ENCODE results near the gene TACR1. TPM values are rescaled to one million over a fixed set of nuclear protein-coding genes. Genes with fewer than 3 reads are reported as not detected.

Gene TACR1
- total RNA-seq, 2 donors from 2014 or later, result not detected

DNA sequence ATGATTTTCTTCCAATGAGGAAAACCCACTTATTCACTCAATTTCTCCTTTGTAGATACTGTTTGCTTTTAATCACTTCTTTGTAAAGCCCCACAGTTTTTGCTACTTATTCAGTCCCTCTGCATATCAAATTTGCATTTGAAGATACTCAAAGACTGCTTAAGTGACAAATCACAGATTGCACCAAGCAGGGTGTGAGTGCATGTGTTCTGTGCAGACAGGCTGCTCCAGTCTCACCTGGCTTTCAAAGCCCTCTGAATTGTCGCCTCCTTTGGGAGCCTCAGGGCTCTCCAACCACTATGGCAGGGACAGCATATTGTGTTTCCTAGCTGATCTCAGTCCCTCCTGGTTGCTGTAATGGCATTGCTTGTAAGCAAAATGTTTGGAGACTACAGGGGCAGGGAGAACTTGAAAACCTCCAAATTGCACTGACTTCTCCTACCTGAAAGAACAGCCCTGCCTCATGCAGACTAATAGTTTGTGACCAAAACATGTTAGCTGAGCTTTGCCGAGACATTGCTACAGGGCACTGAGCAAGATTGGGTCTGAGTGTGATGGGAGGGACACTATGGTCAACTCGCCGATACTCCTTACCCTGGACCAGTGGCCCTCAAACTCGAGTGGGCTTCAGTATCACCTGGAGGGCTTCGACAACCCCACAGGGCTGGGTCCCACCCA, 144.0 kb downstream of the TACR1 start:
- Mint-ChIP-seq H3K4me1 (ENCODE audit: low read depth in 2 of 2) (no peaks in the 10 kb centered on the region), H3K27me3 (peaks cover 11 to 14% of the 10 kb centered on the region in 2 donors), H3K27ac (no peak overlapping the region), H3K4me3 (no peak overlapping the region), H3K9me3 (no peaks in the 10 kb centered on the region), H3K36me3 (no peaks in the 10 kb centered on the region)
- ATAC-seq, result peak in 1 of 2 donors; percentile 43
- DNase-seq (ENCODE audit: low spot score), result no peak

DNA sequence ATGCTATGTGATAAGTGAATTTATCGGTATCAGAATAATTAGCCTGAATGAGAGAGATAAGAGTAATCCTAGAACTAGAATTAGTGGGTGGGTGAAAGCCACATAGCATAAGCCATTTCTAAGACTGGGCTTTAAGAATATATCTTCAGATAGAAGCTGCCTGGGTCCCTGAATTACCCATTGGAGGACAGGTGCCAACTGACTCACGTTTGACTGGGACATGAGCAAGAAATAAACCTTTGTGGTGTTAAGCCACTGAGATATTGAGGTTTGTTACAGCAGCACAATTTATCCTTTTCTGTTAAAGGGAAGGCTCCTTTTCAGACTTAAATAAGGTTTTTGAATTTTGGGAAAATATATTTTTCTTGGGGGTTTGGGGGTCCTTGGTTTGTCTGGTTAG, 145.0 kb downstream of the TACR1 start:
- DNase-seq (ENCODE audit: low spot score) (no peak), ATAC-seq (no peak)
- no peak overlapping the region for H3K27ac Mint-ChIP-seq
- H3K4me1 Mint-ChIP-seq (ENCODE audit: low read depth in 2 of 2), result no peaks in the 10 kb centered on the region
- H3K27me3 Mint-ChIP-seq, result peaks cover 7 to 8% of the 10 kb centered on the region in 2 donors
- H3K4me3 Mint-ChIP-seq, result no peak overlapping the region
- H3K9me3 Mint-ChIP-seq, result no peaks in the 10 kb centered on the region
- no peaks in the 10 kb centered on the region for H3K36me3 Mint-ChIP-seq

DNA sequence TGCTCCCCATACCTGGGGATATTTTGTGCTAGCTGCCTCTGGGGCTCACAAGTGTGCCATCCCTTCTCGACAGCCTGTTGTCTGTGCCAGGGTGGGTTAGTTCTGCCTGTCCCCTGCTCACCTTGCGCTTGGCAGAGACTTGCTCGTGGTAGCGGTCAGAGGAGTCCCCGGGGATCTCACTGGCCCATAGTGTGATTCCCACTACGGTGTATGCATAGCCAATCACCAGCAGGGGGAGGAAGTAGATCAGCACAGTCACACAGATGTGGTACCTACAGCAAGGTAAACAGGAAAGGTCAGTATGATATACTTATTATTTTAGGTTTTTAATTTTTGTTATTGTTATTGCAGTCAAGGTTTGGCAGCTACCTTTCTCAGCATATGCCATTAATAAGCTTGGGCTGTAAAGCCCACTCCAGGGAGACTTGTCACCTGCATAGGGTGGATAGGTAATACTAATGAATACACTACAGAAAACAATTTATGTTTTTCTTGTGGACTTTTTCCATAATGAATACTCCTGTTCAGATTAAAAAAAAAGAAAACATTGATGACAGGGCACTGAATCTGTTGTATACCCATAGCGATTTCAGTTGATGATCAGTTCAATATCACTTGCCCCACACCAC, 145.7 kb downstream of the TACR1 start:
- ATAC-seq (peak; percentile 32 to 53), DNase-seq (ENCODE audit: low spot score) (no peak)
- H3K9me3 Mint-ChIP-seq, result no peaks in the 10 kb centered on the region
- peaks cover under 1 to 6% of the 10 kb centered on the region in 2 donors for H3K27me3 Mint-ChIP-seq
- no peak overlapping the region for H3K4me3 Mint-ChIP-seq
- H3K27ac Mint-ChIP-seq, result no peak overlapping the region
- H3K36me3 Mint-ChIP-seq, result no peaks in the 10 kb centered on the region
- no peaks in the 10 kb centered on the region for H3K4me1 Mint-ChIP-seq (ENCODE audit: low read depth in 2 of 2)

DNA sequence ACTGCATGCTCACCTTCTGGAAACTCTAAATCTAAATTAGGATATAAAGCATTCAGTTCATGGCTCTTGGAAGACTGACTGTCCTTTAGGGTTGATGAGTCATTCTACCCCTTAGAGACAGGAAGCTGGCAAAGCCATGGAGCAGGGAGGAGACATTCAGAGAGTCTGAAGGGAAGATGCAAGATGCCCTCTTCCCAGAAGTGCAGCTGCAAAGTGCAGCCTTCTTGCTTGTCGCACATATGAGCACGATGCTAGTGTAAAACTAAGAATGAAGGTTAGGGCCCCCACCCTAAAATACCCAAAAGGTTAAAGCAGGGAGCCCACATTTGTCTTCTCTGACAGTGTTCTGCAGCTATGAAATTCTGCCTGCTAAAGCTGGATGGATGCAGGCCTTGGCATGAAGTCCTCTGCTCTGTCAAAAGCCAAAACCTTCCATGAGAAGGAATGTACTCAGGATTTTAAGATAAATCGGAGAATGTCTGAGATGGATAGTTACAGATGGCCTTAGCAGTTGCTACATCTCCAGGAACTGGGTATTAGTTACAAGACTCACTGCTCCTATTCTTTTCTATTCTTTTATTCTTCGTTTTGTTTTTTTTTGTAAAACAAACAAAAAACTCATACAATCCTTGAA, 151.2 kb downstream of the TACR1 start:
- Mint-ChIP-seq H3K27me3 (no peaks in the 10 kb centered on the region), H3K4me1 (ENCODE audit: low read depth in 2 of 2) (no peaks in the 10 kb centered on the region), H3K27ac (no peak overlapping the region), H3K4me3 (no peak overlapping the region), H3K36me3 (no peaks in the 10 kb centered on the region), H3K9me3 (no peaks in the 10 kb centered on the region)
- no peak for DNase-seq (ENCODE audit: low spot score)
- no peak for ATAC-seq

DNA sequence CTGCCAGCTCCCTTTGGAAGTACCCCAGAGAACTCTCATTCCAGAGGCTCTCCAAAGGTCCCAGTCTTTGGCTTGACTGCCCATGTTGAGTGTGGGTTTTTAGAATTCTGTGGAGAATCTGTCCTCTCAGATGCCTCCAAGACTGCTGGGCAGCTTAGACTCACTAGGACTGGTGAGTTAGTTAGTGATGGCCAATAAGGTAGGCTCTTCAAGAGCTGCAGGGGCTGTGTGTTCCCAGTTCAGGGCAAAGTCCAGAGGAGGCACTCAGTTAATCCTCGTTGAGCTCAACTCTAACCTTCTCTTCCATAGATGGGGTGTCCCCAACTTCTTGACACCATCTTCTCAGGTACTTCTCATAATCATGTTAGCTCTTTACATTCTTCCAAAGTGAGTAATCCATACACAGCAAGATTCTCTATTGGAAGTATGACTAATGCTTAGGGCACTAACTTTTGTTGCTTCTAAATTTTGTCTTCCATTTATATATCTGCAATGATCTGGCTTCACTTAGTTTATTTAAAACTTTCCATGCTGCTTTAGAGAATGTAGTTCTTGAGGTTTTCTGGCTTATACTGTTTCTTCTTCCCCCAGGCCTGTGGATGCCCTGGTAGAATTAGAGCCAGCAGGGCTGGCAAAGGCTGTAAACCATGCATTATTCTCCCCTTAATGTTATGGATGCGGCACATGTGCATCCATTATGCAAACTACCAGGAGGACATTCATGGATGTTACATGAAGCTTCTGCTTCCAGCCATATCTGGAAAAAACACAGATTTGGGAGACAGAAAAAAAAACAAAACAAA, 151.9 kb downstream of the TACR1 start:
- no peaks in the 10 kb centered on the region for H3K36me3 Mint-ChIP-seq
- ATAC-seq (no peak), DNase-seq (ENCODE audit: low spot score) (no peak)
- H3K27me3 Mint-ChIP-seq, result no peaks in the 10 kb centered on the region
- no peaks in the 10 kb centered on the region for H3K9me3 Mint-ChIP-seq
- no peaks in the 10 kb centered on the region for H3K4me1 Mint-ChIP-seq (ENCODE audit: low read depth in 2 of 2)
- no peak overlapping the region for H3K4me3 Mint-ChIP-seq
- no peak overlapping the region for H3K27ac Mint-ChIP-seq

DNA sequence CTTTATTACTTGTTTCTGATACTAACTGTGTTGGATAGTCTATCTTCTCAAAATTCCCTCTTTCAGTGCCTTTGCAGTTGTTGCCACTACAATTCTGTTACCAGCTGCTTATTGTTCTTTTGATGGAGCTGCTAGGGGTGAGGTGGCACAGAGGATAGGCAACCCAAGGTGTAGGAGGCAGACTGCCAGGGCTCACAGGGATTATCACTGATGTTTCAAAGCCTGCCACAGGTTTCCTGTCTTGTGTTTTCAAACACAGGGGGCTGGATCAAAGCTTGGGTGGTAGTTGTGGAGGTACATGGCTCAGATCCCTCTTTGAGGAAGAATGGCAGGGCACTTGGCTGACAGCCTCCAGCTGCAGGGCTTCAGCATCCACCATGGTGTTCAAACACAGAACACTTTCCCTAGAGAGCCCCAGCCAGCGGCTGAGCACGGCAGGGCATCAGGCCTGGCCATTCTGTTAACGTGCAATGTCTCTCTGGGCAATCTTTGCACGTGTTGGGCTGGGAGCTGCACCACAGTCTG, 153.7 kb downstream of the TACR1 start:
- no peaks in the 10 kb centered on the region for H3K9me3 Mint-ChIP-seq
- no peaks in the 10 kb centered on the region for H3K36me3 Mint-ChIP-seq
- DNase-seq (ENCODE audit: low spot score), result no peak
- no peak overlapping the region for H3K27ac Mint-ChIP-seq
- no peak overlapping the region for H3K4me3 Mint-ChIP-seq
- no peaks in the 10 kb centered on the region for H3K27me3 Mint-ChIP-seq
- H3K4me1 Mint-ChIP-seq (ENCODE audit: low read depth in 2 of 2), result no peaks in the 10 kb centered on the region
- no peak for ATAC-seq

DNA sequence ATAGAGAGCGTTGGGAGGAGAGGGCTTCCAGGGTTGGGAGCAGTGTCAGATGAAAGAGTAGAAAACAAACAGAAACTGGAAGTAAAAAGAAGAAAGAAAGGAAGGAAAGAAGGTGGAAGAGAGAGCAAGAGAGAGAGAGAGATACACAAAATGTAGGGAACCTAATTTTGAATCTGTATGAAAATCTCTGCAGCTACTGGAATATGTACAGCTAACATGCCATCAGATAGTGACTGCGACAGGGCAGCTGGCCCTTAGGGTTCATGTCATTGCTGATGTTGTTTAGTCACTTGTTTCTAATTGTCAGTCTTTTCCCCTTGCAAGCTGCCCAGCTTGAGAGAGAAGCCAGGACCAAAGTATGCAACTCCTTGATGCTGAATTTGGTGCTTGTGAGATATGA, 155.0 kb downstream of the TACR1 start:
- H3K9me3 Mint-ChIP-seq, result no peaks in the 10 kb centered on the region
- no peak overlapping the region for H3K27ac Mint-ChIP-seq
- H3K36me3 Mint-ChIP-seq, result no peaks in the 10 kb centered on the region
- no peak overlapping the region for H3K4me3 Mint-ChIP-seq
- DNase-seq (ENCODE audit: low spot score), result no peak
- no peak for ATAC-seq
- H3K27me3 Mint-ChIP-seq, result no peaks in the 10 kb centered on the region
- H3K4me1 Mint-ChIP-seq (ENCODE audit: low read depth in 2 of 2), result no peaks in the 10 kb centered on the region

DNA sequence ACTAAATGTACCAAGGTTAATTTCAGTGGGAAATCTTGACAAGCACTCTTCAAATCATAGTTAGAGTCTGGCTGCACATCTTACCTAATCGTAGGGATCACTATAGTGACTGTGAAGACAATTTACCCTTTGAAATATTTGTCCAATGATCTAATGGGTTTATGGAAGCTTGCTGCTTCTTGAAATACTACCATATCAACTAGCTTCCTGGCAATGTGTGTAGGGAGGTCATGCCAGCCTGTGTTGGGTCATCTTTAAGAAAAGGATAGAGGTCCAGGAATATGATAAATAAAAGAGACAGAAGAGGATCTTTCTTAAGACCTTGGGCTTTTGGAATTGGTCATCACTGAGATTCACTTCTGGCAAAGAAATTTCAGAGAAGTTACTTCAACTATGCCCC, 156.5 kb downstream of the TACR1 start:
- no peaks in the 10 kb centered on the region for H3K9me3 Mint-ChIP-seq
- H3K4me3 Mint-ChIP-seq, result no peak overlapping the region

DNA sequence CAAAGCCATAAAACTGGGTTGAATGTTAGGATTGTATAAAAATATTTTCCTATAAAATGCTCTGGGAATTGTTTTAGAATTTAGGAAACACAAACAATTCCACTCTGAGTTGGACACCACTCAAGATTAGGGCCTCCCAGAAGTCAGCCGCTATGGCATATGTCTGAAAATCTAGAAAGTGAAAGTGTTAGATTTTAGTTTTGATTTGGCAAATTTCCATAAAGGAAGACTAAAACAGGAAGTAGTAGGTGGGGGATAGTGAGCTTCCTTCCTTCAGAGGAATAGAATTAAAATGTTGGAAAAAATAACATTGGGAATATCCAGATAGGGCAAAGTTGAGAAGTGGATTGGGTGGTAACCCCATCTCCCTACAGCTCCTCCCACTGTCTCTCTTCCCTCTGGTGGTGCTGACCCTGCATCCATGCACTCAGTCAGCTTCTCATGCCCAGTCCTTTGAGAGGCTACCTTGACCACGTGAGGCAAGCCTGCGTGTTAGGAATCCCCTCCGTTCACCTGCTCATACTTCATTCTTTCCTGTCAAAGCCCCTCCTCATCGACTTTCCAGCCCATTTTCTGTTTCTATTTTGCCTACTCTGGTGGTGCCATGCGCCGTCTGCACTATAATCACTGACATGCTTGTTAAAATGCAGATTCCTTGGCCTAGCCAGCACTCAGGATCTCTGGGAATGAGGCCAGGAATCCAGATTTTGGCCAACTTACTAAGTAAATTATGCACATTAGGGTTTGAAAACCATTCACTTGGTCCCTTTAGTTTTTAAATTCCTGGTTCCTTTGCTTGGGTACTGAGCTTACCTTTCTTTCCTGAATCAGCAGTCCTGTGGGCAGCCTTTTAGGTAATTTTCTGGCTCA, 157.4 kb downstream of the TACR1 start:
- DNase-seq (ENCODE audit: low spot score), result no peak
- H3K36me3 Mint-ChIP-seq, result no peaks in the 10 kb centered on the region
- no peaks in the 10 kb centered on the region for H3K27me3 Mint-ChIP-seq
- H3K4me1 Mint-ChIP-seq (ENCODE audit: low read depth in 2 of 2), result no peaks in the 10 kb centered on the region
- H3K27ac Mint-ChIP-seq, result no peak overlapping the region
- H3K9me3 Mint-ChIP-seq, result no peaks in the 10 kb centered on the region
- ATAC-seq, result no peak
- no peak overlapping the region for H3K4me3 Mint-ChIP-seq

More for the DNA sequence above, 156.5 kb downstream of the TACR1 start:
- no peaks in the 10 kb centered on the region for H3K27me3 Mint-ChIP-seq
- H3K36me3 Mint-ChIP-seq, result no peaks in the 10 kb centered on the region
- ATAC-seq (no peak), DNase-seq (ENCODE audit: low spot score) (no peak)
- no peaks in the 10 kb centered on the region for H3K4me1 Mint-ChIP-seq (ENCODE audit: low read depth in 2 of 2)
- H3K27ac Mint-ChIP-seq, result no peak overlapping the region

DNA sequence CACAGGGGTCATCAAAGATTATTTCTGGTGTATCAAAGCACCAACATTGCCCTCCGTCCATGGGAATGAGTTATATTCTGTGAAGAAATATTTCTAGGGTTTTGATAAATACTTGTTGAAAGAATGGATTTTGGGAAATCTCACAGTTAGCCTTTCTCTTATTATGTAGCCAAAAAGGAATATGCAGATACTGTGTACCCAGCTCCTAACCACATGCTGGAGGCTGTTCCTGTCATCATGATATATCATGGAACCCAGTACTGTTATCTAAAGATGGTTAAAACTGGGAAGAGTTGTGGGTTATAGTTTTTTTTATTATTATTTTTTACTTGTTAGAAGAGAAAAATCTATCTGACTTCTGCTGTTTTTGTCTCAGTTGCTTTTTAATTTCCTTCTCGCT, 158.1 kb downstream of the TACR1 start:
- ATAC-seq (no peak), DNase-seq (ENCODE audit: low spot score) (no peak)
- Mint-ChIP-seq H3K4me1 (ENCODE audit: low read depth in 2 of 2) (no peaks in the 10 kb centered on the region), H3K27me3 (no peaks in the 10 kb centered on the region), H3K27ac (no peak overlapping the region), H3K4me3 (no peak overlapping the region), H3K9me3 (no peaks in the 10 kb centered on the region), H3K36me3 (no peaks in the 10 kb centered on the region)

DNA sequence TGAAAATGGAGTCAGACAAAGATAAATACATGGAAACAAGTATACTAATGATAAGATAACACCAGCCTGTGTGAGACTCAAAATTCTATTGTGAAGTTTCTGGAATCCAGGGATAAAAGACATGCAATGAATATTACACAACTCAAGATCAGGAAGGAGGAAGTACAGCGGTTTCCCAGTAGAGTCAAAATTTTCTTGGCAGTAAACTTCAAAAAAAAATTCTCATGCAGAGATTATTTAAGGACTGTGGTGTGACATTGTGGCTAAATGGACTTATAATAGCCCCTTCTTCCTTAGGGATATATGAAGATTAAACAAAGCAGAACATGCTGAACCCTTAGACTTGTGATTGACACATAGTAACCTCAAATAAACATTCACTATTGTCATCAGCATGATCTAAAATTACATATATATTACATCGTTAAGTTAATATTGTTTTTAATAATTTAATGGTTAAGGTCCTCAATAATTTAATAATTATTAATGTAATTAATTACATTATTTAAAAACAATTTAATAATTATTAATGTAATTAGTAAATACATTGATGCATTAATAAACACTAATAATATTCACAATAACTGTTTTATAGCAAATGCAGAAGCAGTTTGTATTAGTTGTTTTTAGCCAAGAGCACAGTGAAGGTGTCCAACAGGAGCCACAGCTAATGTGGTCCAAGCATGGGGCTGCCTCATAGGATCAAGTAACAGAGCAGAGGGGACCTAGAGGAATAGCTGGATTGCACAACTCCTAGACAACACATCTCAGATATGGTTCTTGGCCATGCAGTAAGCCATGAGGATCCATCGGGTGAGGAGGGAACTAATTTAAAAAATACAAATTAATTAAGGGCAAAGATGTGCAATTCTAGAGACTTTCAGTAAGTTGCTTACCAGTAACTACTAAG, 163.6 kb downstream of the TACR1 start:
- H3K4me3 Mint-ChIP-seq, result no peak overlapping the region
- DNase-seq (ENCODE audit: low spot score) (no peak), ATAC-seq (no peak)
- H3K4me1 Mint-ChIP-seq (ENCODE audit: low read depth in 2 of 2), result peaks cover 7 to 10% of the 10 kb centered on the region in 2 donors
- H3K27me3 Mint-ChIP-seq, result no peaks in the 10 kb centered on the region
- H3K36me3 Mint-ChIP-seq, result no peaks in the 10 kb centered on the region
- no peaks in the 10 kb centered on the region for H3K9me3 Mint-ChIP-seq
- H3K27ac Mint-ChIP-seq, result no peak overlapping the region

DNA sequence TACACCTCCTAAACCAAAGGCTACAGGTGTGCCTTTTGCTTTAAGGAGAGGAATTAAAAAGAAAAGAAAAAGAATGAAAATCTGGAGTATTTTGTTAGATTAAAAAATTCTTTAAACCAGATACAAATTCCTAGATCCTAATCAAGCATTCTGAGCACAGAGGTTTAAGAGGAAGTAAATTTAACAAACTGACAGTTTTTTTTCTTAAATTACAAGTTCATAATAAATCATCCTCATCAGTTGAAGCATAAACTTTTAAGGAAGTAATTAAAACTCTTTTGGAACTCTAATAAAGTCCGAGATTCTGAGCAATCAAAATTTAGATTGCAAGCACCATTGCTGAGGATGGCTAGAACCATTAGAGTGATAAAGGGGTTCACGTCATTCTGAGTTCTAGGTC, 165.8 kb downstream of the TACR1 start:
- H3K27me3 Mint-ChIP-seq, result no peaks in the 10 kb centered on the region
- no peak overlapping the region for H3K4me3 Mint-ChIP-seq
- H3K9me3 Mint-ChIP-seq, result no peaks in the 10 kb centered on the region
- ATAC-seq (no peak), DNase-seq (ENCODE audit: low spot score) (no peak)
- H3K27ac Mint-ChIP-seq, result no peak overlapping the region
- peaks cover 12 to 15% of the 10 kb centered on the region in 2 donors for H3K4me1 Mint-ChIP-seq (ENCODE audit: low read depth in 2 of 2)
- no peaks in the 10 kb centered on the region for H3K36me3 Mint-ChIP-seq

All from natural killer cell treated with Interleukin-12 subunit alpha and Interleukin-12 subunit beta and Interleukin-15 and Interleukin-18, amount 100 ng/mL, for 72 hours (primary cell).